ENCODE measurements around the gene ZSCAN1.
"Not testable (repeated sequence)": the region's sequence is repeated elsewhere in the genome, so short reads cannot be mapped to it uniquely, and the experiment has no call there.

Gene ZSCAN1

GRCh38 chr19:58033741-58034476 is at the start of gene ZSCAN1:
Gene ZSCAN1 (plus strand): TSS chr19:58034025. CDS start chr19:58037837, 3,812 bp downstream.
- H3K27ac Mint-ChIP-seq: peak within 1 kb of the TSS; percentile 63
- H3K4me3 Mint-ChIP-seq: no peak within 1 kb of the TSS
- H3K27me3 Mint-ChIP-seq (ENCODE audit: low read depth): no peaks in the 10 kb centered on the region

GRCh38 chr19:57992841-57993240 is 41.0 kb upstream of the ZSCAN1 start:
- H3K27ac Mint-ChIP-seq: no peak overlapping the region
- H3K9me3 Mint-ChIP-seq: peaks cover 78% of the 10 kb centered on the region
- peaks cover 40% of the 10 kb centered on the region for H3K36me3 Mint-ChIP-seq (ENCODE audit: low read depth)
- H3K4me1 Mint-ChIP-seq (ENCODE audit: low read depth): no peaks in the 10 kb centered on the region
- no peak overlapping the region for H3K4me3 Mint-ChIP-seq
- H3K27me3 Mint-ChIP-seq (ENCODE audit: low read depth): no peaks in the 10 kb centered on the region

More at GRCh38 chr19:58033741-58034476, at the start of gene ZSCAN1:
- no peaks in the 10 kb centered on the region for H3K4me1 Mint-ChIP-seq (ENCODE audit: low read depth)
- H3K9me3 Mint-ChIP-seq: peaks cover 36% of the 10 kb centered on the region
- peaks cover 7% of the 10 kb centered on the region for H3K36me3 Mint-ChIP-seq (ENCODE audit: low read depth)

GRCh38 chr19:58000677-58001076 is 33.1 kb upstream of the ZSCAN1 start:
- Mint-ChIP-seq H3K27ac (peak overlapping the region; percentile 39), H3K27me3 (ENCODE audit: low read depth) (no peaks in the 10 kb centered on the region), H3K36me3 (ENCODE audit: low read depth) (peaks cover 73% of the 10 kb centered on the region), H3K9me3 (peaks cover 74% of the 10 kb centered on the region), H3K4me3 (peak overlapping the region; percentile 81), H3K4me1 (ENCODE audit: low read depth) (peaks cover 15% of the 10 kb centered on the region)

DNA sequence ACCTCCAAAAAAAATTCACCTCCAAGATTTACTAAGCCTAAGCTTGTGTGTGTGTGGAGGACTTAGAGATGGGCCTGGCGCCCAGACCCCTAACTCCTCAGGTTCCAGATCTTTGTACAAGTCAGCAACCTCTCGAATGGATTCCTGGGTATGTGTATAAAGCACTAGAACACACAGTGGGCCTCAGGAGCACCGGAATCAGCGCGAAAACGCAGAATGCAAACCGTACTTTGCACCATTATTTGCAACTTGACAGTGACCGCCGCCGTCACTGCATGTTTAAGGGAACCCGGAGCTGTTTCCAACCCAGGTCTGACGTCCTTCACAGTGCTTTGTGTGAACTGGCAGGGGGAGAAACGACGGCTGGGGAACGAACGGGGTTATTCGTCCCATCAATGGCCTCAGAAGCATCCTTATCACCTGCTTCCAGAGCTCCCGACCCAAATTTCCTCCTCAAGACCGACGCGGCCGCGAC is 31.9 kb upstream of the ZSCAN1 start:
- H3K9me3 Mint-ChIP-seq: peaks cover 75% of the 10 kb centered on the region
- peak overlapping the region; percentile 79 for H3K27ac Mint-ChIP-seq
- peaks cover 15% of the 10 kb centered on the region for H3K4me1 Mint-ChIP-seq (ENCODE audit: low read depth)
- peaks cover 74% of the 10 kb centered on the region for H3K36me3 Mint-ChIP-seq (ENCODE audit: low read depth)
- peak overlapping the region; percentile 81 for H3K4me3 Mint-ChIP-seq
- no peaks in the 10 kb centered on the region for H3K27me3 Mint-ChIP-seq (ENCODE audit: low read depth)

DNA sequence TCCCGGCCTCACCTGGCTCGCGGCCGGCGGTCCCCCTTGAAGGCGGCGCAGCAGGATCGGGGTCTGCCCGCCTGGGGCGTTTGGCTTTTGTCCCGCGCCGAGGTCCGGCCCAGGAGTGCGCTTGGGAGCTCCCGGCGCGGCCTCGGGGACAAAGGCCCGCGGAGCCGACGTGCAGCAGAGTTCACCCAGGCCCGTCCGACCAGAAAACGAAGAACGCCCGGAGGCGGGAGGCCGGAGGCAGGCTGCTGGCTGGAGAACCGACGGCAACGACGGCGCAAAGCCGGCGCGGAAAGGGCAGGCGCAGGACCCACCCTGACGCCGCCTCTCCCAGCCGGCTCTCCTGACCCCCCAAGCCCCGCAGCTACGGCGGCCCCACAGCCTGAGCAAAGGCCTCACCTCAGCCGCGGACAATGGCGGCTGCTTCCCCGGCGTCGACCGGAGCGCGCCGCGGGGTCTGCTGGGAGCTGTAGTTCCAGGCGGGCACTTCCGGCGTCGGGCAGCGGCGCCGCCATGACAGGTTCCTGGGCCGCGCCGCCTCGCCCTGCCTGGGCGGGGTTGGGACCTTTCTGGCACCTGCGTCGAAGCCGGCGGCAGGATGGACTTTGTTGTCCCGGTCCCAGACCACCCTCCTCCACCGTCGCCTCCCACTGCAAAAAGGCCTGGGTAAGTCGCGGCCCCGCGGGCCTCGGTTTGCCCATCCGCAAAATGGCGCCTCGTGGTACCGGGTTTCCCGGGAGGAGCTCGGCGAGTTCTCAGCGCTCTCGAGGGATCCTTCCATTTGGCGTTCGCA is 31.2 kb upstream of the ZSCAN1 start, which contains the start of gene ZNF606:
Gene ZNF606 (minus strand): TSS at position 437 of the 790 bp plus-strand sequence. CDS start 1,501 bp downstream, outside the sequence.
- H3K27me3 Mint-ChIP-seq (ENCODE audit: low read depth): no peaks in the 10 kb centered on the region
- peak within 1 kb of the TSS; percentile 81 for H3K4me3 Mint-ChIP-seq
- peaks cover 76% of the 10 kb centered on the region for H3K36me3 Mint-ChIP-seq (ENCODE audit: low read depth)
- H3K4me1 Mint-ChIP-seq (ENCODE audit: low read depth): peaks cover 15% of the 10 kb centered on the region
- H3K27ac Mint-ChIP-seq: peak within 1 kb of the TSS; percentile 81
- H3K9me3 Mint-ChIP-seq: peaks cover 75% of the 10 kb centered on the region

GRCh38 chr19:58003174-58003828 is 30.5 kb upstream of the ZSCAN1 start:
- H3K4me1 Mint-ChIP-seq (ENCODE audit: low read depth): peaks cover 15% of the 10 kb centered on the region
- H3K27me3 Mint-ChIP-seq (ENCODE audit: low read depth): no peaks in the 10 kb centered on the region
- H3K9me3 Mint-ChIP-seq: peaks cover 75% of the 10 kb centered on the region
- H3K4me3 Mint-ChIP-seq: peak overlapping the region; percentile 78
- H3K27ac Mint-ChIP-seq: peak overlapping the region; percentile 81
- H3K36me3 Mint-ChIP-seq (ENCODE audit: low read depth): peaks cover 72% of the 10 kb centered on the region

GRCh38 chr19:58007285-58007684 is 26.5 kb upstream of the ZSCAN1 start:
- H3K9me3 Mint-ChIP-seq: peaks cover 66% of the 10 kb centered on the region
- no peak overlapping the region for H3K27ac Mint-ChIP-seq
- no peak overlapping the region for H3K4me3 Mint-ChIP-seq
- H3K27me3 Mint-ChIP-seq (ENCODE audit: low read depth): no peaks in the 10 kb centered on the region
- H3K36me3 Mint-ChIP-seq (ENCODE audit: low read depth): peaks cover 44% of the 10 kb centered on the region
- H3K4me1 Mint-ChIP-seq (ENCODE audit: low read depth): peaks cover 12% of the 10 kb centered on the region

DNA sequence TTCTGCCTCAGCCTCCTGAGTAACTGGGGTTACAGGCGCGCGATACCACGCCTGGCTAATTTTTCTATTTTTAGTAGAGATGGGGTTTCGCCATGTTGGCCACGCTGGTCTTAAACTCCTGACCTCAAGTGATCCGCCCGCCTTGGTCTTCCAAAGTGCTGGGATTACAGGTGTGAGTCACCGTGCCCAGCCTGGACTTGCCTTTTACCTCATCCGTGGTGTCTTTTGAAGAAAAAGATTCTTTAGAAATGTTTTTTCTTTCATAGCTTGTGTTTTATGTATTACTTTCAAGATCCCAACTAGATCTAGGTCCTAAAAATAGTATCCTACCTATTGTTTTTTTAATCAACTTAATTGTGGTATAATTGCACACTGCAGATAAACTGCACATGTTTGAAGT is 24.9 kb upstream of the ZSCAN1 start:
- Mint-ChIP-seq H3K36me3 (ENCODE audit: low read depth) (peaks cover 37% of the 10 kb centered on the region), H3K4me3 (peak overlapping the region; percentile 63), H3K9me3 (peaks cover 74% of the 10 kb centered on the region), H3K27ac (peak overlapping the region; percentile 6)
- not testable (repeated sequence) for H3K4me1 Mint-ChIP-seq (ENCODE audit: low read depth); H3K27me3 Mint-ChIP-seq (ENCODE audit: low read depth)

- Mint-ChIP-seq H3K27me3 (ENCODE audit: low read depth) (no peaks in the 10 kb centered on the region), H3K9me3 (peaks cover 74% of the 10 kb centered on the region), H3K4me1 (ENCODE audit: low read depth) (peaks cover 6% of the 10 kb centered on the region), H3K36me3 (ENCODE audit: low read depth) (peaks cover 33% of the 10 kb centered on the region), H3K4me3 (peak overlapping the region; percentile 63), H3K27ac (peak overlapping the region; percentile 6)
Observed at GRCh38 chr19:58009301-58009665, 24.5 kb upstream of the ZSCAN1 start.

GRCh38 chr19:58009666-58010301 is 24.0 kb upstream of the ZSCAN1 start:
- H3K4me3 Mint-ChIP-seq: peak overlapping the region; percentile 63
- H3K27ac Mint-ChIP-seq: peak overlapping the region; percentile 31
- H3K4me1 Mint-ChIP-seq (ENCODE audit: low read depth): peaks cover 4% of the 10 kb centered on the region
- peaks cover 28% of the 10 kb centered on the region for H3K36me3 Mint-ChIP-seq (ENCODE audit: low read depth)
- H3K9me3 Mint-ChIP-seq: peaks cover 72% of the 10 kb centered on the region
- no peaks in the 10 kb centered on the region for H3K27me3 Mint-ChIP-seq (ENCODE audit: low read depth)

DNA sequence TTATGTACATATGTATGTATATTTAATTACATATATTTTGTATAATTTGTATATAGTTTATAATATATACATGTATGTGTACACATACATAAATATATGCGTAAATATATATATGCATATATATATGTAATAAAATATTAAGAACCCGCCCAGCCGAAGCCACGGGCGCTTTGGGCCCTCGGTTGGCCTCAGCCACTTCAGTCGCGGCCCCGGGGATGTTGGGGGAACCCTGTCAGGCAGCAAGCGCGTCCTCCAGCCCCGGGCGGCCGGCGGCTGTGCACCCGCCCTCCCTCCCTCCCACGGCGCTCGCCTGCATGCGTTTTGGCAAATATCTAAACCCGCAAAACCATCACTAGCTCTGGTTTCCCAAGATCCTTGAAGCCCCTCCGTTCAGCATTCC is 23.3 kb upstream of the ZSCAN1 start:
- H3K4me3 Mint-ChIP-seq: peak overlapping the region; percentile 63
- peaks cover 4% of the 10 kb centered on the region for H3K4me1 Mint-ChIP-seq (ENCODE audit: low read depth)
- H3K9me3 Mint-ChIP-seq: peaks cover 72% of the 10 kb centered on the region
- H3K36me3 Mint-ChIP-seq (ENCODE audit: low read depth): peaks cover 21% of the 10 kb centered on the region
- H3K27me3 Mint-ChIP-seq (ENCODE audit: low read depth): no peaks in the 10 kb centered on the region
- no peak overlapping the region for H3K27ac Mint-ChIP-seq

GRCh38 chr19:58014141-58014540 is 19.7 kb upstream of the ZSCAN1 start:
- peaks cover 58% of the 10 kb centered on the region for H3K9me3 Mint-ChIP-seq
- H3K4me1 Mint-ChIP-seq (ENCODE audit: low read depth): peaks cover 2% of the 10 kb centered on the region
- no peaks in the 10 kb centered on the region for H3K27me3 Mint-ChIP-seq (ENCODE audit: low read depth)
- H3K27ac Mint-ChIP-seq: no peak overlapping the region
- H3K4me3 Mint-ChIP-seq: no peak overlapping the region
- H3K36me3 Mint-ChIP-seq (ENCODE audit: low read depth): peaks cover 6% of the 10 kb centered on the region

GRCh38 chr19:58020129-58020528 is 13.7 kb upstream of the ZSCAN1 start:
- H3K9me3 Mint-ChIP-seq: peaks cover 50% of the 10 kb centered on the region
- H3K27ac Mint-ChIP-seq: no peak overlapping the region
- H3K27me3 Mint-ChIP-seq (ENCODE audit: low read depth): no peaks in the 10 kb centered on the region
- H3K36me3 Mint-ChIP-seq (ENCODE audit: low read depth): peaks cover 1% of the 10 kb centered on the region
- H3K4me1 Mint-ChIP-seq (ENCODE audit: low read depth): no peaks in the 10 kb centered on the region
- no peak overlapping the region for H3K4me3 Mint-ChIP-seq

All from T-helper 1 cell treated with Interleukin-12 subunit alpha and Interleukin-12 subunit beta and Interleukin-4 antibody, amounts not matched to agents 30 μg/mL and 1 μg/mL, for 36 hours (primary cell).